GM19099 (cell line): ENCODE data around the gene BLTP3A.
A peak's percentile ranks its signal among the peaks of the same experiment; 100 is the strongest.

Experiments used
- POLR2A ChIP-seq: IDR thresholded peaks from 3 replicates; pipeline ENCODE4 v1.6.1; 2011; ENCODE audit warnings: low read depth; ENCODE audit not compliant: insufficient read length; ENCODE audit errors: extremely low read depth

Gene BLTP3A

GRCh38 chr6:34791701-34792604, at the start of gene BLTP3A:
Gene BLTP3A, plus strand, starts transcription at chr6:34792083. Its CDS starts 168 bp downstream, at chr6:34792251.
- peak; percentile 81 for TF ChIP-seq POLR2A

GRCh38 chr6:34742094-34742493, 49.8 kb upstream of the BLTP3A start:
- no peak for TF ChIP-seq POLR2A

GRCh38 chr6:34743625-34744293, 48.1 kb upstream of the BLTP3A start:
- TF ChIP-seq POLR2A: no peak

- no peak for TF ChIP-seq POLR2A
These were observed 46.4 kb upstream of the BLTP3A start for GRCh38 chr6:34745277-34746103.

GRCh38 chr6:34746104-34746846, 45.6 kb upstream of the BLTP3A start:
- no peak for TF ChIP-seq POLR2A

- no peak for TF ChIP-seq POLR2A
These were observed 43.1 kb upstream of the BLTP3A start for GRCh38 chr6:34748757-34749156.

- TF ChIP-seq POLR2A: no peak
These were observed 34.1 kb upstream of the BLTP3A start for GRCh38 chr6:34757687-34758274.

- TF ChIP-seq POLR2A: no peak
These were observed 31.8 kb upstream of the BLTP3A start for GRCh38 chr6:34760108-34760507.

- no peak for TF ChIP-seq POLR2A
These were observed 23.7 kb upstream of the BLTP3A start for GRCh38 chr6:34768148-34768547.

GRCh38 chr6:34771727-34772126, 20.2 kb upstream of the BLTP3A start:
- TF ChIP-seq POLR2A: no peak

- TF ChIP-seq POLR2A: no peak
These were observed 18.9 kb upstream of the BLTP3A start for GRCh38 chr6:34772940-34773339.

GRCh38 chr6:34773916-34774315, 18.0 kb upstream of the BLTP3A start:
- no peak for TF ChIP-seq POLR2A

GRCh38 chr6:34774967-34775366, 16.9 kb upstream of the BLTP3A start:
- TF ChIP-seq POLR2A: no peak

- TF ChIP-seq POLR2A: no peak
These were observed 3.8 kb upstream of the BLTP3A start for GRCh38 chr6:34788111-34788510.
